Liver (tissue), 9 donors: Measurements from ENCODE around the gene POLD2. TPM values are rescaled to one million over a fixed set of nuclear protein-coding genes. Genes with fewer than 3 reads are reported as not detected.

Source experiments
- DNase-seq: peaks from one replicate; pipeline ENCODE4 v3.0.0-alpha.2; 2017; ENCODE audit warnings: low spot score
- H3K27ac ChIP-seq, 2 donors: one replicate each; pipeline ENCODE4 v1.7.0; 2013; ENCODE audit warnings: inconsistent platforms in 2 of 2, low read length in 2 of 2, control low read depth in 1 of 2, low read depth in 1 of 2, mild to moderate bottlenecking in 1 of 2
- H3K27me3 ChIP-seq, 4 donors: one replicate each; pipeline versions ENCODE4 v1.6.1 to v1.7.0; 2013; ENCODE audit warnings: low read length in 3 of 4, inconsistent platforms in 1 of 4, mild to moderate bottlenecking in 1 of 4, moderate library complexity in 1 of 4; ENCODE audit not compliant: control insufficient read depth in 4 of 4, insufficient read depth in 4 of 4
- H3K36me3 ChIP-seq, 4 donors: one replicate each; pipeline versions ENCODE4 v1.6.1 to v1.7.0; 2013; ENCODE audit warnings: low read length in 3 of 4, mild to moderate bottlenecking in 3 of 4, low read depth in 1 of 4, moderate library complexity in 1 of 4; ENCODE audit not compliant: control insufficient read depth in 4 of 4, insufficient read depth in 3 of 4
- H3K4me1 ChIP-seq, 4 donors: one replicate each; pipeline versions ENCODE4 v1.6.1 to v1.7.0; 2013; ENCODE audit warnings: low read length in 3 of 4, mild to moderate bottlenecking in 3 of 4, moderate library complexity in 1 of 4; ENCODE audit not compliant: control insufficient read depth in 4 of 4, insufficient read depth in 4 of 4
- H3K4me3 ChIP-seq, 3 donors: one replicate each; pipeline versions ENCODE4 v1.6.1 to v1.7.0; 2013; ENCODE audit warnings: low read length in 3 of 3, control low read depth in 1 of 3, low read depth in 1 of 3, mild to moderate bottlenecking in 1 of 3
- H3K9ac ChIP-seq, 2 donors: one replicate each; pipeline ENCODE4 v1.7.0; 2013; ENCODE audit warnings: low read length in 2 of 2, mild to moderate bottlenecking in 2 of 2, moderate library complexity in 2 of 2, control low read depth in 1 of 2, low read depth in 1 of 2
- H3K9me3 ChIP-seq, 4 donors: one replicate each; pipeline versions ENCODE4 v1.6.1 to v1.7.0; 2013; ENCODE audit warnings: low read length in 3 of 4; ENCODE audit not compliant: control insufficient read depth in 4 of 4
- ATF3 ChIP-seq: IDR thresholded peaks from 2 replicates; pipeline ENCODE4 v1.6.1; 2016; ENCODE audit warnings: antibody characterized with exemption
- EGR1 ChIP-seq, 2 donors: IDR thresholded peaks; 2 replicates each; pipeline ENCODE4 v1.6.1; 2016 to 2018; ENCODE audit warnings: antibody characterized with exemption in 2 of 2, low read depth in 2 of 2
- FOXA1 ChIP-seq: IDR thresholded peaks from 2 replicates; pipeline ENCODE4 v1.6.1; 2016; ENCODE audit warnings: antibody characterized with exemption
- FOXA2 ChIP-seq: IDR thresholded peaks from 2 replicates; pipeline ENCODE4 v1.6.1; 2016; ENCODE audit warnings: antibody characterized with exemption
- GABPA ChIP-seq, 2 donors: IDR thresholded peaks in 1 of 2; conservative IDR thresholded peaks in 1 of 2; 2 replicates each; pipeline ENCODE4 v1.6.1; 2016; ENCODE audit warnings: antibody characterized with exemption in 2 of 2, mild to moderate bottlenecking in 1 of 2, moderate library complexity in 1 of 2
- HNF4G ChIP-seq: IDR thresholded peaks from 2 replicates; pipeline ENCODE4 v1.6.1; 2016; ENCODE audit warnings: antibody characterized with exemption
- JUND ChIP-seq, 2 donors: IDR thresholded peaks; 2 replicates each; pipeline ENCODE4 v1.6.1; 2016; ENCODE audit warnings: antibody characterized with exemption in 2 of 2
- MAX ChIP-seq: IDR thresholded peaks from 2 replicates; pipeline ENCODE4 v1.6.1; 2016; ENCODE audit warnings: antibody characterized with exemption
- RAD21 ChIP-seq, 2 donors: IDR thresholded peaks; 2 replicates each; pipeline ENCODE4 v1.6.1; 2016; ENCODE audit warnings: antibody characterized with exemption in 2 of 2, mild to moderate bottlenecking in 2 of 2
- REST ChIP-seq: IDR thresholded peaks from 2 replicates; pipeline ENCODE4 v1.6.1; 2016; ENCODE audit warnings: antibody characterized with exemption, mild to moderate bottlenecking
- RXRA ChIP-seq, 2 donors: IDR thresholded peaks; 2 replicates each; pipeline ENCODE4 v1.6.1; 2017 to 2018; ENCODE audit warnings: antibody characterized with exemption in 2 of 2, mild to moderate bottlenecking in 1 of 2
- SP1 ChIP-seq: IDR thresholded peaks from 2 replicates; pipeline ENCODE4 v1.6.1; 2018; ENCODE audit warnings: antibody characterized with exemption, mild to moderate bottlenecking
- TAF1 ChIP-seq: conservative IDR thresholded peaks from 2 replicates; pipeline ENCODE4 v1.6.1; 2016; ENCODE audit warnings: antibody characterized with exemption, mild to moderate bottlenecking
- YY1 ChIP-seq: IDR thresholded peaks from 2 replicates; pipeline ENCODE4 v1.6.1; 2016; ENCODE audit warnings: antibody characterized with exemption, mild to moderate bottlenecking
- ZBTB33 ChIP-seq: IDR thresholded peaks from 2 replicates; pipeline ENCODE4 v1.6.1; 2016; ENCODE audit warnings: antibody characterized with exemption
- WGBS: extraction: QIAGEN DNeasy Blood & Tissue Kit; methylation state at CpG from one replicate; pipeline ENCODE4 v1.1.7; 2013; 5-methylcytosine and 5-hydroxymethylcytosine counted together
- polyA plus RNA-seq, 2 donors: library from polyadenylated mRNA; stranded (reverse) in 1 of 2; unstranded in 1 of 2; fragments of 200-250 nt in 1 of 2; fragments of >200 nt in 1 of 2; fragmentation: Nextera tagmentation in 1 of 2; extraction: Ambion mirVana in 1 of 2; gene quantifications; one replicate each; pipeline versions ENCODE4 v1.2.1 to v1.2.3, GENCODE V29; 2013 to 2015
- total RNA-seq, 2 donors: library from RNA; depleted of rRNA; stranded (reverse); fragments of >200 nt; gene quantifications; one replicate each; pipeline ENCODE4 v1.2.3, GENCODE V29; 2014
- TF ChIP-seq, protein P1 (sequence below): fragments of 150-350 bp; IDR thresholded peaks from 2 replicates; pipeline ENCODE4 v1.5.1; 2017; ENCODE audit warnings: improper control_type of control experiment, low read depth, low read length; ENCODE audit not compliant: missing input control
- donor health status: healthy.
- donor health status: healthy.
- donor health status: healthy.
- donor health status: healthy.
- donor health status: healthy.

Gene POLD2
- total and polyA plus RNA-seq, 4 donors: 53.9 to 101 (median 85.3) TPM

- Histone ChIP-seq H3K9ac (no peak overlapping the region), H3K4me3 (no peak overlapping the region), H3K27me3 (no peaks in the 10 kb centered on the region), H3K27ac (no peak overlapping the region), H3K4me1 (peaks cover 28 to 75% (median 69%) of the 10 kb centered on the region in 4 donors), H3K36me3 (no peaks in the 10 kb centered on the region), H3K9me3 (no peaks in the 10 kb centered on the region)
- 98% methylated on average over 2 of the region's 2 CpGs for WGBS
- TF ChIP-seq SP1 (no peak), HNF4G (no peak), ZBTB33 (no peak), RAD21 (IDR thresholded peaks at IDR 0.05) (no peak), FOXA2 (no peak), YY1 (no peak), FOXA1 (no peak), REST (no peak), ATF3 (no peak), MAX (no peak), JUND (IDR thresholded peaks at IDR 0.05) (no peak), TAF1 (no peak), RXRA (IDR thresholded peaks at IDR 0.05) (no peak)
- TF ChIP-seq, protein P1, sequence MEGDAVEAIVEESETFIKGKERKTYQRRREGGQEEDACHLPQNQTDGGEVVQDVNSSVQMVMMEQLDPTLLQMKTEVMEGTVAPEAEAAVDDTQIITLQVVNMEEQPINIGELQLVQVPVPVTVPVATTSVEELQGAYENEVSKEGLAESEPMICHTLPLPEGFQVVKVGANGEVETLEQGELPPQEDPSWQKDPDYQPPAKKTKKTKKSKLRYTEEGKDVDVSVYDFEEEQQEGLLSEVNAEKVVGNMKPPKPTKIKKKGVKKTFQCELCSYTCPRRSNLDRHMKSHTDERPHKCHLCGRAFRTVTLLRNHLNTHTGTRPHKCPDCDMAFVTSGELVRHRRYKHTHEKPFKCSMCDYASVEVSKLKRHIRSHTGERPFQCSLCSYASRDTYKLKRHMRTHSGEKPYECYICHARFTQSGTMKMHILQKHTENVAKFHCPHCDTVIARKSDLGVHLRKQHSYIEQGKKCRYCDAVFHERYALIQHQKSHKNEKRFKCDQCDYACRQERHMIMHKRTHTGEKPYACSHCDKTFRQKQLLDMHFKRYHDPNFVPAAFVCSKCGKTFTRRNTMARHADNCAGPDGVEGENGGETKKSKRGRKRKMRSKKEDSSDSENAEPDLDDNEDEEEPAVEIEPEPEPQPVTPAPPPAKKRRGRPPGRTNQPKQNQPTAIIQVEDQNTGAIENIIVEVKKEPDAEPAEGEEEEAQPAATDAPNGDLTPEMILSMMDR: no peak
- no peak for DNase-seq
Observed at GRCh38 chr7:44161371-44161770, 38.0 kb upstream of the POLD2 start.

- 62% methylated on average over 5 of the region's 5 CpGs for WGBS
- H3K9ac ChIP-seq: no peak overlapping the region
- no peak for DNase-seq
- no peaks in the 10 kb centered on the region for H3K36me3 ChIP-seq
- H3K4me3 ChIP-seq: no peak overlapping the region
- H3K9me3 ChIP-seq: no peaks in the 10 kb centered on the region
- H3K4me1 ChIP-seq: peaks cover 28 to 89% (median 81%) of the 10 kb centered on the region in 4 donors
- no peaks in the 10 kb centered on the region for H3K27me3 ChIP-seq
- peak overlapping the region; percentile 9 to 75 for H3K27ac ChIP-seq
- TF ChIP-seq EGR1 (IDR thresholded peaks at IDR 0.05; ENCODE audit: low read depth in 2 of 2): no peak
- TF ChIP-seq GABPA (IDR thresholded peaks at IDR 0.05 in 1 of 2, conservative IDR thresholded peaks at IDR 0.05 in 1 of 2): no peak
- TF ChIP-seq MAX: peak; percentile 40
- no peak for TF ChIP-seq REST
- TF ChIP-seq SP1: peak; percentile 91
- peak; percentile 94 to 97 for TF ChIP-seq RXRA (IDR thresholded peaks at IDR 0.05)
- TF ChIP-seq YY1: peak; percentile 68
- no peak for TF ChIP-seq ZBTB33
- TF ChIP-seq HNF4G: peak; percentile 43
- no peak for TF ChIP-seq TAF1
- peak; percentile 65 to 72 for TF ChIP-seq JUND (IDR thresholded peaks at IDR 0.05)
Observed at GRCh38 chr7:44159824-44160630, 36.7 kb upstream of the POLD2 start.
